COLO829 (cell line): Measurements from ENCODE around the gene GPR155.
"Not testable (repeated sequence)": the region's sequence is repeated elsewhere in the genome, so short reads cannot be mapped to it uniquely, and the experiment has no call there.

Source experiments
- DNase-seq: peaks from one replicate; pipeline ENCODE4 v3.0.0; 2012; ENCODE audit warnings: low spot score

Gene GPR155

DNA sequence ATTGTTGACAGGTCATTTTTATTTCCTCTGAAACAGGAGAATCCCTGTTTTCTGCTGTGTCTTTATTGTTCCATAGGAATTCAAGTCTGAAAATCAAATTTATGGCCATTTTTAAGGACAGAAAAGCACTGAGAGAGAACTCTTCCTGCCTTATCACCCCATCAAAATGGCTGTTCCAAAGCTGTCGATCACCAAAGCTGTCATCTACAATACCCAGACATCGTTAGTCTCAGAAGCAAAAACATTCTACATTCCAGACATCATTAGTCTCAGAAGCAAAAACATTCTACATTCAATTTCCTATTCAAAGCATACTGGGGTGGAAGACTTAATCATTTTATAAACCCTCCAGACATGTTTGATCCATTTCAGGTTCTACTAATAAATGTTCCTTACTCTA is 46.9 kb downstream of the GPR155 start:
- DNase-seq, result no peak

DNA sequence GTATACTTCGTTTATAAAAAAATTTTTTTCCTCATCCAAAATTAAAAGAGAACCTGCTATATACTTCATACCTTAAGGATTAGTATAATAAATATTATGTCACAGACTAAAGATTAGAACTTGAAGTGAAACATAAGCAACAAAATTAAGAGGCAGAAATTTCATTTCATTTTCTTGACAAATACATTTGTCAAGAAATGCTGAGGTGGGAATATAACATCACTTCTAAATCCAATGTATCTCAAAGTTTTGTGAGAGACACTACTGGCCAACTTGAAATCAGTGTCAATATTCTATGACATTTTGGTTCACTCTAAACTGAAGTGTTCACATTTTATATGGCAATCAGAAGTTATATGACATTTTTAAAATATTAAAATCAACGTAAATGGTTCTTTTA is 47.5 kb downstream of the GPR155 start:
- DNase-seq, result no peak

- DNase-seq, result no peak
Observed at GRCh38 chr2:174438146-174438886, 48.5 kb downstream of the GPR155 start.

DNA sequence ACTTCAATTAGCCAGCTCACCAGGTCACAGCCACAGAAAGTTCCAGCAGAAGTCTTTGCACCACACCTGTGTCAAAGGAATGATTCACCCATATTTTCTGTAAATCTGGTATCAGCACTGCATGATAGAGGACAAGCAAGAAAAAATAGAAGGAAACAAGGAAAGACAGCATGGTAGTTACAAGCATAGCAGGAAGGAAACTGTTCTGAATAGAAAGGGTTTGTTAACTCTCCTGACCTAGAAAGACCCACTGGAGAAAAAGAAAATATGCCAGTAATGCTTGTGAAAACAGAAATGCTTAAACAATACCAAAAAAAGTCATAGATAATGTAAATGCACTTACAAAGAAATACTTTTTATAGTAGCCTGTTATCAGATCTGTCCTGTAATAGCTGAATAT is 50.5 kb downstream of the GPR155 start:
- no peak for DNase-seq

- no peak for DNase-seq
Observed at GRCh38 chr2:174431902-174432301, 54.9 kb downstream of the GPR155 start.

- DNase-seq, result no peak
Observed at GRCh38 chr2:174430066-174430465, 56.8 kb downstream of the GPR155 start.

GRCh38 chr2:174428214-174428613 is 58.6 kb downstream of the GPR155 start:
- DNase-seq, result no peak

- DNase-seq, result no peak
Observed at GRCh38 chr2:174412256-174412655, 74.6 kb downstream of the GPR155 start.

DNA sequence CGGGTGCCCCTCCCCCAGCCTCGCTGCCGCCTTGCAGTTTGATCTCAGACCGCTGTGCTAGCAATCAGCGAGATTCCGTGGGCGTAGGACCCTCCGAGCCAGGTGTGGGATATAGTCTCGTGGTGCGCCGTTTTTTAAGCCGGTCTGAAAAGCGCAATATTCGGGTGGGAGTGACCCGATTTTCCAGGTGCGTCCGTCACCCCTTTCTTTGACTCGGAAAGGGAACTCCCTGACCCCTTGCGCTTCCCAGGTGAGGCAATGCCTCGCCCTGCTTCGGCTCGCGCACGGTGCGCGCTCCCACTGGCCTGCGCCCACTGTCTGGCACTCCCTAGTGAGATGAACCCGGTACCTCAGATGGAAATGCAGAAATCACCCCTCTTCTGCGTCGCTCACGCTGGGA is 76.8 kb downstream of the GPR155 start:
- not testable (repeated sequence) for DNase-seq

- DNase-seq, result no peak
Observed at GRCh38 chr2:174403628-174404027, 83.2 kb downstream of the GPR155 start.

- no peak for DNase-seq
Observed at GRCh38 chr2:174400853-174401252, 86.0 kb downstream of the GPR155 start.

GRCh38 chr2:174399171-174399570 is 87.7 kb downstream of the GPR155 start:
- no peak for DNase-seq

DNA sequence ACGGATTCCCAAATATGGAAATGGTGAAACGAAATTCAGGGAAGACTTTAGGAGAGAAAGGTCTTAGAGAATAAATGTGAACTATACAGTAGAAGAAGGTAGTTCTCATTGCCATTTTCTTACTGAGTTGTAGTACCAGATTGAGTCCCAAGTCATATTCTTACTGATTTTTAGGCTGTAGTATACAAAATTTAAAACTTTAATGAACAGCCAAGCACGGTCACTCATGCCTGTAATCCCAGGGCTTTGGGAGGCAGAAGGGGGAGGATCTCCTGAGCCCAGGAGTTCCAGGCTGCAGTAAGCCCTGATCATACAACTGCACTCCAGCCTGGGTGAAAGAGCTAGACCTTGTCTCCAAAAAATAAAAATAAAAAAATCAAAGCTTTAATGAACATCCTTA is 89.1 kb downstream of the GPR155 start:
- DNase-seq, result no peak

DNA sequence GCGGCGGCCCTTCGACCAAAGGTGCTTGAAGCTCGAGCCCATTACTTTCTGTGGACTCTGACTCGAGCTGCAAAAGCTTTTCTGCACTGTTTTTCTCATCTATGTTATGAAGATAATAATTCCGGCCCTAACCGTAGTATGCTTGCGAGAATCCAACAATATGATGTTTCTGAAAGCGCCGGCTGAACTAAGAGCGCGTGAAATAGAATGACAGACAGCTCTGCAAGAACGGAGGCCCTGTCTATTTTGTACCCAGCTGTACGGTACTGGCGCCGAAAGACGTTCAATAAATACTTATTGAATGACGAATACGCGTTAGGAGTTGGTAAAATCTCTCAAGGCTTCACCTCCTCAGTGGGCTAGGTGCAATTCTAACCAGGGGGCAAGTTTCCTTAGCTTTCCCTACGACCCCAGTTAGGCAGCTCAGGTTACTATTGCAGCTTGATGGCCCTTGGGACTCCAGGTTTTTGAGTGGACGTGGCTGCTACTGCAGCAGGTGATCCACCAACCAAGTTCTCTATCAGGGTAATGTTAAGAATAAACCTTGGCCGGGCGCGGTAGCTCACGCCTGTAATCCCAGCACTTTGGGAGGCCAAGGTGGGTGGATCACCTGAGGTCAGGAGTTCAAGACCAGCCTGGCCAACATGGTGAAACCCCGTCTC is 90.7 kb downstream of the GPR155 start:
- no peak for DNase-seq

GRCh38 chr2:174395284-174395968 is 91.4 kb downstream of the GPR155 start, which contains the start of gene SCRN3:
TSS of gene SCRN3 (plus strand) at chr2:174395730. CDS start at chr2:174398284, 2,554 bp downstream.
- peak; percentile 64 for DNase-seq

GRCh38 chr2:174392706-174393105 is 94.1 kb downstream of the GPR155 start:
- DNase-seq, result no peak

DNA sequence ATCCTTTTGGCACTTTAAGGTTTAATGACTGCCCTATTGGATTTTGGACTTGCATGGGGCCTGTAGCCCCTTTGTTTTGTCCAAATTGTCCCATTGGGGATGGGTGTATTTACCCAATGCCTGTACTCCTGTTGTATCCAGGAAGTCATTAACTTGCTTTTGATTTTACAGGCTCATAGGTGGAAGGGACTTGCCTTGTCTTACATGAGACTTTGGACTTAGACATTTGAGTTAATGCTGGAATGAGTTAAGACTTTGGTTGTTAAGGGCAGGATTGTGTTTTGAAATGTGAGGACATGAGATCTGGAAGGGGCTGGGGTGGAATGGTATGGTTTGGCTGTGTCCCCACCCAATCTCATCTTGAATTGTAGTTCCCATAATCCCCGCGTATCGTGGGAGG is 96.5 kb downstream of the GPR155 start:
- not testable (repeated sequence) for DNase-seq

GRCh38 chr2:174389542-174389941 is 97.3 kb downstream of the GPR155 start:
- no peak for DNase-seq

DNA sequence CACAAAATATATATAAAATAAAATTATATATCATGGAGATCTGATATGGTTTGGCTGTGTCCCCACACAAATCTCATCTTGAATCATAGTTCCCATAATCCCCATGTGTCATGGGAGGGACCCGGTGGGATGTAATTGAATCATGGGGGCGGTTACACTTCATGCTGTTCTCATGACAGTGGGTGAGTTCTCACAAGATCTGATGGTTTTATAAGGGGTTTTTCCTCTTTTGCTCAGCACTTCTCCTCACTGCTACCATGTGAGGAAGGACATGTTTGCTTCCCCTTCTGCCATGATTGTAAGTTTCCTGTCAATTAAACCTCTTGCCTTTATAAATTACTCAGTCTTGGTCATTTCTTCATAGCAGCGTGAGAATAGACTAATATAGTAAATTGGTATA is 98.1 kb downstream of the GPR155 start:
- not testable (repeated sequence) for DNase-seq

DNA sequence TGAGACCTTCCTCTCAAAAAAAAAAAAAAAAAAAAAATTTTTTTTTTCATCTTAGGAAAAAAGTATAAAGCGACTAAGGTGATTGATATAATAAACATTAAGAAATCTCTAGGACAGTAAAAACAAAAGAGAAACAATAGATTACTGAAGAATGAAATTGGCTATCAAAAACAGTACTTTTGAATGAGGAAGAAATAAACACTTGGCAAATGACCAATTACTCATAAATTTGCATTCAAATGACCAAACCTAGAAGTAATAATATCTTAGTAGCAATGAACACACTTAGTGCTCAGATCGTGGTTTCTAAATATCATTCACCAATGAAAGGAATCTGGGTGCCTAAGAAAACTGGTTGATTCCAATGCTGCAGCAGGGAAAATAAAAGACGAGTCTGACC is 101.6 kb downstream of the GPR155 start:
- DNase-seq, result no peak

GRCh38 chr2:174383796-174384195 is 103.0 kb downstream of the GPR155 start:
- no peak for DNase-seq
